ENCODE results near the gene SPACA9.

The SPACA9 gene

GRCh38 chr9:132882616-132883015 lies 3.9 kb downstream of the SPACA9 start:
- no peak overlapping the region for H3K4ac ChIP-seq (ENCODE audit: low read depth, low read length)
- H3K9me3 ChIP-seq (ENCODE audit: insufficient read depth, low read depth, low read length), result peaks cover 1% of the 10 kb centered on the region
- H3K79me1 ChIP-seq (ENCODE audit: low read length), result peaks cover 6% of the 10 kb centered on the region
- H2BK12ac ChIP-seq (ENCODE audit: low read length), result no peak overlapping the region
- peaks cover 3% of the 10 kb centered on the region for H3K79me2 ChIP-seq (ENCODE audit: control insufficient read depth, insufficient read depth, low read length, poor library complexity)
- H2AK5ac ChIP-seq (ENCODE audit: low read length), result no peak overlapping the region
- H2BK5ac ChIP-seq (ENCODE audit: low read depth, low read length, poor library complexity), result no peak overlapping the region
- H4K91ac ChIP-seq (ENCODE audit: low read depth, low read length), result no peak overlapping the region
- no peaks in the 10 kb centered on the region for H3K27me3 ChIP-seq (ENCODE audit: insufficient read depth, low read length)
- no peak overlapping the region for H3K14ac ChIP-seq (ENCODE audit: low read length)
- no peak overlapping the region for H3K4me2 ChIP-seq (ENCODE audit: low read length)
- no peaks in the 10 kb centered on the region for H3K36me3 ChIP-seq (ENCODE audit: control insufficient read depth in 1 of 2, insufficient read depth in 2 of 2, low read length in 2 of 2)
- H3K4me3 ChIP-seq (ENCODE audit: low read depth, low read length), result no peak overlapping the region
- H3K9ac ChIP-seq (ENCODE audit: low read length), result no peak overlapping the region
- no peak overlapping the region for H3K18ac ChIP-seq (ENCODE audit: low read length)
- no peak overlapping the region for H2BK120ac ChIP-seq (ENCODE audit: insufficient read depth, low read length, poor library complexity)
- H4K12ac ChIP-seq (ENCODE audit: low read depth, low read length), result no peak overlapping the region
- H3K4me1 ChIP-seq (ENCODE audit: control insufficient read depth in 1 of 2, insufficient read depth in 2 of 2, low read length in 2 of 2), result peaks cover 4% of the 10 kb centered on the region in 2 experiments
- no CpG with 5 or more reads among the region's 6 CpGs for WGBS (ENCODE audit: extremely low coverage, insufficient coverage, insufficient read length)
- DNase-seq, result no peak
- no peak overlapping the region for H3K27ac ChIP-seq (ENCODE audit: low read depth, low read length)
- H3K23ac ChIP-seq (ENCODE audit: low read length), result no peak overlapping the region
- H4K8ac ChIP-seq (ENCODE audit: low read depth, low read length), result no peak overlapping the region
- no peak overlapping the region for H2AFZ ChIP-seq (ENCODE audit: insufficient read depth, low read length, poor library complexity)

- no peak overlapping the region for H2BK12ac ChIP-seq (ENCODE audit: low read length)
- no peak overlapping the region for H2AK5ac ChIP-seq (ENCODE audit: low read length)
- no CpG with 5 or more reads among the region's 27 CpGs for WGBS (ENCODE audit: extremely low coverage, insufficient coverage, insufficient read length)
- H2AFZ ChIP-seq (ENCODE audit: insufficient read depth, low read length, poor library complexity), result no peak overlapping the region
- no peak overlapping the region for H3K27ac ChIP-seq (ENCODE audit: low read depth, low read length)
- H3K9ac ChIP-seq (ENCODE audit: low read length), result no peak overlapping the region
- no peaks in the 10 kb centered on the region for H3K79me2 ChIP-seq (ENCODE audit: control insufficient read depth, insufficient read depth, low read length, poor library complexity)
- peaks cover 2% of the 10 kb centered on the region in 2 experiments for H3K4me1 ChIP-seq (ENCODE audit: control insufficient read depth in 1 of 2, insufficient read depth in 2 of 2, low read length in 2 of 2)
- H4K12ac ChIP-seq (ENCODE audit: low read depth, low read length), result no peak overlapping the region
- H3K27me3 ChIP-seq (ENCODE audit: insufficient read depth, low read length), result no peaks in the 10 kb centered on the region
- no peak overlapping the region for H3K18ac ChIP-seq (ENCODE audit: low read length)
- no peak overlapping the region for H3K4me2 ChIP-seq (ENCODE audit: low read length)
- no peak overlapping the region for H2BK120ac ChIP-seq (ENCODE audit: insufficient read depth, low read length, poor library complexity)
- no peak overlapping the region for H3K4ac ChIP-seq (ENCODE audit: low read depth, low read length)
- H3K79me1 ChIP-seq (ENCODE audit: low read length), result no peaks in the 10 kb centered on the region
- H3K23ac ChIP-seq (ENCODE audit: low read length), result no peak overlapping the region
- no peak overlapping the region for H2BK5ac ChIP-seq (ENCODE audit: low read depth, low read length, poor library complexity)
- no peak overlapping the region for H4K8ac ChIP-seq (ENCODE audit: low read depth, low read length)
- H3K36me3 ChIP-seq (ENCODE audit: control insufficient read depth in 1 of 2, insufficient read depth in 2 of 2, low read length in 2 of 2), result no peaks in the 10 kb centered on the region
- peaks cover 1% of the 10 kb centered on the region for H3K9me3 ChIP-seq (ENCODE audit: insufficient read depth, low read depth, low read length)
- no peak overlapping the region for H4K91ac ChIP-seq (ENCODE audit: low read depth, low read length)
- DNase-seq, result no peak
- H3K14ac ChIP-seq (ENCODE audit: low read length), result no peak overlapping the region
- H3K4me3 ChIP-seq (ENCODE audit: low read depth, low read length), result no peak overlapping the region
These were observed 4.9 kb downstream of the SPACA9 start for GRCh38 chr9:132883349-132884294.

GRCh38 chr9:132885720-132886333 lies 7.1 kb downstream of the SPACA9 start:
- Histone ChIP-seq H3K79me1 (ENCODE audit: low read length) (no peaks in the 10 kb centered on the region), H2BK120ac (ENCODE audit: insufficient read depth, low read length, poor library complexity) (no peak overlapping the region), H3K9me3 (ENCODE audit: insufficient read depth, low read depth, low read length) (peaks cover 1% of the 10 kb centered on the region), H3K79me2 (ENCODE audit: control insufficient read depth, insufficient read depth, low read length, poor library complexity) (no peaks in the 10 kb centered on the region), H4K8ac (ENCODE audit: low read depth, low read length) (no peak overlapping the region), H3K4ac (ENCODE audit: low read depth, low read length) (no peak overlapping the region), H3K27ac (ENCODE audit: low read depth, low read length) (no peak overlapping the region), H3K27me3 (ENCODE audit: insufficient read depth, low read length) (no peaks in the 10 kb centered on the region), H2BK5ac (ENCODE audit: low read depth, low read length, poor library complexity) (no peak overlapping the region), H3K18ac (ENCODE audit: low read length) (no peak overlapping the region), H3K4me3 (ENCODE audit: low read depth, low read length) (no peak overlapping the region), H2AFZ (ENCODE audit: insufficient read depth, low read length, poor library complexity) (no peak overlapping the region), H3K4me2 (ENCODE audit: low read length) (no peak overlapping the region), H3K36me3 (ENCODE audit: control insufficient read depth in 1 of 2, insufficient read depth in 2 of 2, low read length in 2 of 2) (no peaks in the 10 kb centered on the region), H3K9ac (ENCODE audit: low read length) (no peak overlapping the region), H4K91ac (ENCODE audit: low read depth, low read length) (no peak overlapping the region), H2BK12ac (ENCODE audit: low read length) (no peak overlapping the region), H3K14ac (ENCODE audit: low read length) (no peak overlapping the region), H2AK5ac (ENCODE audit: low read length) (no peak overlapping the region), H3K23ac (ENCODE audit: low read length) (no peak overlapping the region), H4K12ac (ENCODE audit: low read depth, low read length) (no peak overlapping the region), H3K4me1 (ENCODE audit: control insufficient read depth in 1 of 2, insufficient read depth in 2 of 2, low read length in 2 of 2) (no peaks in the 10 kb centered on the region)
- WGBS (ENCODE audit: extremely low coverage, insufficient coverage, insufficient read length), result no CpG with 5 or more reads among the region's 9 CpGs
- no peak for DNase-seq

GRCh38 chr9:132886334-132886725 lies 7.6 kb downstream of the SPACA9 start:
- Histone ChIP-seq H3K18ac (ENCODE audit: low read length) (no peak overlapping the region), H3K9ac (ENCODE audit: low read length) (no peak overlapping the region), H2AFZ (ENCODE audit: insufficient read depth, low read length, poor library complexity) (no peak overlapping the region), H3K9me3 (ENCODE audit: insufficient read depth, low read depth, low read length) (peaks cover 1% of the 10 kb centered on the region), H4K91ac (ENCODE audit: low read depth, low read length) (no peak overlapping the region), H3K27me3 (ENCODE audit: insufficient read depth, low read length) (no peaks in the 10 kb centered on the region), H2BK5ac (ENCODE audit: low read depth, low read length, poor library complexity) (no peak overlapping the region), H3K14ac (ENCODE audit: low read length) (no peak overlapping the region), H3K4me1 (ENCODE audit: control insufficient read depth in 1 of 2, insufficient read depth in 2 of 2, low read length in 2 of 2) (no peaks in the 10 kb centered on the region), H4K12ac (ENCODE audit: low read depth, low read length) (no peak overlapping the region), H2AK5ac (ENCODE audit: low read length) (no peak overlapping the region), H3K4me2 (ENCODE audit: low read length) (no peak overlapping the region), H3K27ac (ENCODE audit: low read depth, low read length) (no peak overlapping the region), H3K79me2 (ENCODE audit: control insufficient read depth, insufficient read depth, low read length, poor library complexity) (no peaks in the 10 kb centered on the region), H2BK120ac (ENCODE audit: insufficient read depth, low read length, poor library complexity) (no peak overlapping the region), H3K4ac (ENCODE audit: low read depth, low read length) (no peak overlapping the region), H3K4me3 (ENCODE audit: low read depth, low read length) (no peak overlapping the region), H3K36me3 (ENCODE audit: control insufficient read depth in 1 of 2, insufficient read depth in 2 of 2, low read length in 2 of 2) (no peaks in the 10 kb centered on the region), H2BK12ac (ENCODE audit: low read length) (no peak overlapping the region), H3K79me1 (ENCODE audit: low read length) (no peaks in the 10 kb centered on the region), H4K8ac (ENCODE audit: low read depth, low read length) (no peak overlapping the region), H3K23ac (ENCODE audit: low read length) (no peak overlapping the region)
- no CpG with 5 or more reads among the region's 6 CpGs for WGBS (ENCODE audit: extremely low coverage, insufficient coverage, insufficient read length)
- no peak for DNase-seq
